ENCODE measurements around the gene ALG8.

GRCh38 chr11:78171951-78172350 is 32.5 kb upstream of the ALG8 start:
- TF ChIP-seq PBX3 (IDR thresholded peaks at IDR 0.05) (no peak), CTCF (IDR thresholded peaks at IDR 0.05) (no peak)
